GM12874 (cell line): ENCODE results near the gene MGMT.

Source experiments
- CTCF ChIP-seq: IDR thresholded peaks from 2 replicates; pipeline ENCODE4 v1.5.1; 2011; ENCODE audit warnings: low read depth, mild to moderate bottlenecking, control low read depth, low read length, moderate library complexity; ENCODE audit not compliant: insufficient read depth

MGMT gene

DNA sequence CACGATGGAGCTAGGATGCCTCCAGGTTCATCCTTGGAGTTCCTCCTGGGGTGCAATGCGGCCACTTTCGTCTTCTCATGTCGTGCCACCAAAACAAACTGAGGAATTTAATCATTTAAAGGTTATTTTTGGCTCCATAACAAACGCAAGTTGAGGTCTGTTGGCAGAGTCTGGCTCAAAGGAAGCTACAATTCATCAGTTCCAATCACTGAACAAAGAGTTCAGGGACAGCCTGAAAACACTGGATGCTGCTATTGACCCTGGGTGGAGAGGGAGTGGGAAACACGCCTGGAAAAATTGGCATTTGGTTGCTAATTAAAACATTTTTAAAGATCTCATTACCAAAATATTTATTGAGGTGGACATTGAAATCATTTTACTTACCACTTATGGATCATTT lies 11.4 kb upstream of the MGMT start:
- TF ChIP-seq CTCF, result no peak

- no peak for TF ChIP-seq CTCF
Observed at GRCh38 chr10:129459762-129460539, 7.1 kb upstream of the MGMT start.

DNA sequence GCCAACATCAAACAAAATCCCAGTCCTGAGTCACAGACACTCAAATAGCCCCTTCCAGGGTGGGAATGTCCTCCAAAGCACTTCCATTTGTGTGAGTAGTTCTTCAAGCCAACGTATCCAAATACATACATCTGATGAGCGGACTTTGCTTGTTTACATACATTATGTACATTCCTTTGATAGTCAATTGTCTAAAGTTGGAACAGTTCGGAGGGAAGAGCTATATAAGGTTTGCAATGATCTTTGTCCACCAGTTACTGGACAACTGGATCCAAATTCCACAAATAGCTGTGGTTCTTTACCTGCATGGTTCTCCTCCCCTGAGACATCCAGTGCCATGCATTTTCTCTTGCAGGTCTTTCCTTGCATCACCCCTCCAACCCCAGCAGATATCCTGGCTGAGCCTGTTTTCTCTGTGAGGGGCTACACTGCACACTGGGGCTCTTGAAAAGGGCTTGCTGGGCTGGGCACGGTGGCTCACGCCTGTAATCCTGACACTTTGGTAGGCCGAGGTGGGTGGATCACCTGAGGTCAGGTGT lies 4.7 kb upstream of the MGMT start:
- TF ChIP-seq CTCF, result no peak

- no peak for TF ChIP-seq CTCF
Observed at GRCh38 chr10:129464251-129464650, 2.8 kb upstream of the MGMT start.

DNA sequence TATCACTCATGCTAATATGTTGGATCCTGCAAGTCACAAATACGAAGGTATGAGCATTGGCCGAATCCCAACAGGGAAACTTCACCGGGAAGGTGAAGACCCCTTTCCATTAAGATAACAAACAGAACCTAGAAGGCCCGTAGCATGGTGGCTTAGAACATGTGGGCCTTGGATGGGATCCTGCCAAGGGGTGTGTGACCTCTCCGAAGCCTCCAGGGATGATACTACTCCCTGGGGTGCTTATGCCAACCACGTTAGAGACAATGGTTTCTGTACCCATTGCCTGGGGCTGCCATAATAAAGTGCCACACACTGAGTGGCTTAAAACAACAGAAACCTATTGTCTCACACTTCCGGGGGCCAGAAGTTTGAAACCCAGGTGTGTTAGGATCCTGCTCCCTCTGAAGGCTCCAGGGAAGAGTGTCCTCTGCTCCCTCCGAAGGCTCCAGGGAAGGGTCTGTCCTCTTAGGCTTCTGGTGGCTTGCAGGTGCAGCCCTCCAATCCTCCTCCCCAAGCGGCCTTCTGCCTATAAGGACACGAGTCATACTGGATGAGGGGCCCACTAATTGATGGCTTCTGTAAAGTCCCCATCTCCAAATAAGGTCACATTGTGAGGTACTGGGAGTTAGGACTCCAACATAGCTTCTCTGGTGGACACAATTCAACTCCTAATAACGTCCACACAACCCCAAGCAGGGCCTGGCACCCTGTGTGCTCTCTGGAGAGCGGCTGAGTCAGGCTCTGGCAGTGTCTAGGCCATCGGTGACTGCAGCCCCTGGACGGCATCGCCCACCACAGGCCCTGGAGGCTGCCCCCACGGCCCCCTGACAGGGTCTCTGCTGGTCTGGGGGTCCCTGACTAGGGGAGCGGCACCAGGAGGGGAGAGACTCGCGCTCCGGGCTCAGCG lies 992 bp upstream of the MGMT start:
- TF ChIP-seq CTCF, result no peak

DNA sequence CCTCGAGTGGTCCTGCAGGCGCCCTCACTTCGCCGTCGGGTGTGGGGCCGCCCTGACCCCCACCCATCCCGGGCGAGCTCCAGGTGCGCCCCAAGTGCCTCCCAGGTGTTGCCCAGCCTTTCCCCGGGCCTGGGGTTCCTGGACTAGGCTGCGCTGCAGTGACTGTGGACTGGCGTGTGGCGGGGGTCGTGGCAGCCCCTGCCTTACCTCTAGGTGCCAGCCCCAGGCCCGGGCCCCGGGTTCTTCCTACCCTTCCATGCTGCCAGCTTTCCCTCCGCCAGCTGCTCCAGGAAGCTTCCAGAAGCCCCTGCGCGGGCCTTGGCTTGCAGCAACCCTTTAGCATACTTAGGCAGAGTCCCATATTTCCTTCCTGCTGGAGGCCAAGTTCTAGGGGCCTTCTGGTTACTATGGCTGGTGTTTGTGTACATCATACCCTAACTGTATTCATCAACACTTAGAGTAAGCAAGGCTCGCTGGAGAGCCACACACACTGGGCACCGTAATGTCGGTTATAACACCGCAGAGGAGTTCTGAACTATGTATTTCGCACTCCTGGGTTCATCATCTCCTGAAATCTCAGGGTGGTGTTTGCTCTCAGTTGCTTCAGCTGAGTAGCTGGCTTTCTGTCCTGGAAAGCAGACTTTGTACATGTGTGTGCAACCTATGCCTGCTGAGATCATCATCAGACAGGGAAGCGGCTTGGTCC lies 471 bp downstream of the MGMT start:
- TF ChIP-seq CTCF, result no peak

DNA sequence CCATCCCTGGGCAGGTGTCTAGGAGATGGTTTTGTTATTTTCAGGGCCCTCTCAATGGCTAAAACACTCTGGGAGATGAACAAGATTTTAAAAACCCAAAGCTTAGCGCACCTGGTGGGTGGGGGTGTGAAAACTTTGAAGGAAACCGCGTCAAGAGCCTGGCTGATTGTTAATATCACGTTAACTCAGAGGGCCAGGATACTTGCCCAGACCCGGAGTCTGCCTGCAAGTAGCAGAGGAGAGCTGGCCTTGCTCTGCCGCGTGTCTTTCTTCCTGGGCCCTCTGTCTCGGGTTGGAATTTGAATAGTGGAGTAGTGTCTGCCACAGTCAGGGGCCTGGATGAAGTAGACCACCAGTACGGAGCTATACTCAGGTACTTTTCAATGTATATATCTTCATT lies 1.1 kb downstream of the MGMT start:
- no peak for TF ChIP-seq CTCF
